Type B pancreatic cell (in vitro differentiated cells): ENCODE results near the gene MDFIC. TPM values are rescaled to one million over a fixed set of nuclear protein-coding genes. Genes with fewer than 3 reads are reported as not detected.

Source experiments
- DNase-seq: peaks from one replicate; pipeline ENCODE4 v3.0.0; 2021; ENCODE audit warnings: mixed read lengths; ENCODE audit not compliant: unreplicated experiment; ENCODE audit errors: extremely low spot score
- H3K27ac Mint-ChIP-seq: 2 replicates; pipeline ENCODE4 v1.8.0; 2021; ENCODE audit warnings: mild to moderate bottlenecking, mixed read lengths
- H3K27me3 Mint-ChIP-seq: 2 replicates; pipeline ENCODE4 v1.8.0; 2021; ENCODE audit warnings: mixed read lengths
- H3K36me3 Mint-ChIP-seq: 2 replicates; pipeline ENCODE4 v1.8.0; 2021; ENCODE audit warnings: mixed read lengths
- H3K4me1 Mint-ChIP-seq: one replicate; pipeline ENCODE4 v1.8.0; 2021; ENCODE audit warnings: mixed read lengths; ENCODE audit not compliant: unreplicated experiment
- H3K4me3 Mint-ChIP-seq: 2 replicates; pipeline ENCODE4 v1.8.0; 2021; ENCODE audit warnings: mild to moderate bottlenecking, mixed read lengths
- H3K9me3 Mint-ChIP-seq: 2 replicates; pipeline ENCODE4 v1.8.0; 2021; ENCODE audit warnings: mixed read lengths
- total RNA-seq: library from RNA; stranded (reverse); gene quantifications from 2 replicates; pipeline ENCODE4 v1.2.1, GENCODE V29; 2021; ENCODE audit warnings: low replicate concordance
- TF ChIP-seq, protein P1 (sequence below): fragments of 200-600 bp; sonication (generic); conservative IDR thresholded peaks from 2 replicates; pipeline ENCODE4 v1.5.0; 2021; ENCODE audit warnings: antibody characterized with exemption, mild to moderate bottlenecking

The MDFIC gene
- total RNA-seq, 1 donor from 2014 or later = 20.2 TPM

DNA sequence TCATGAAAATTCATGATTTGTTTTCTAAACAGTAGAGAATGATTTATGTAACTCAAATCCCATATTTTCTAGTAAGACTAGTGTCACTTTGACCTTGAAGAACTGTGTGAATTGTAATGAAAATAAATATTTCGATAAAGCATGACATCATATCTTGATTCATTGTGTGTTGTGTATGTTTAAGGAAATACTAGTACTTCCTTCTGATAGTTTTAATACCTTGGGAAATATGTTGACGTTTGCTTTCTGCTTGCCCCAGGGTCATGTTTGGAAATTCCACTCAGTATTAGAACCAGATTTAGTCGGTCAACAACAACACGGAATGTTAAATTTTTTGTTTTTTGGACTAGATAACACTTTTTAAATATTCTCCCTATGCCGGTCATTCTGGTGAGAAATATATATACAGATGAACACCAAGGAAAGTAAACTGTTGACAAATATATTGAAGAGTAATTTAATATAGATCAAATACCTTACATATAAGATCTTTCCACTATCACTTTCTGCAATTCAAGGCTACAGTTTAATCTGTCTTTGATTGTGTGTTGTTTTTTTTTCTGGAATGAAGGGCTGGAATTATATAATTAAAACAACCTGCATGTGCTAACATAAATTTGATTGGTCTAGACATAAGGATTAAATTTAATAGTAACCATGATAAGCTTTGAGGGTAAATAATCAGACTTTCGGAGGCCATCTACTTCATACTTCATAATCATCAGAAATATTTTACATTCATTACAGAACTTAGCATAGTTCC lies 126.2 kb downstream of the MDFIC start:
- Mint-ChIP-seq H3K9me3 (no peaks in the 10 kb centered on the region), H3K4me3 (no peak overlapping the region), H3K36me3 (no peaks in the 10 kb centered on the region), H3K27ac (no peak overlapping the region), H3K4me1 (peaks cover 4% of the 10 kb centered on the region), H3K27me3 (no peaks in the 10 kb centered on the region)
- TF ChIP-seq, protein P1, sequence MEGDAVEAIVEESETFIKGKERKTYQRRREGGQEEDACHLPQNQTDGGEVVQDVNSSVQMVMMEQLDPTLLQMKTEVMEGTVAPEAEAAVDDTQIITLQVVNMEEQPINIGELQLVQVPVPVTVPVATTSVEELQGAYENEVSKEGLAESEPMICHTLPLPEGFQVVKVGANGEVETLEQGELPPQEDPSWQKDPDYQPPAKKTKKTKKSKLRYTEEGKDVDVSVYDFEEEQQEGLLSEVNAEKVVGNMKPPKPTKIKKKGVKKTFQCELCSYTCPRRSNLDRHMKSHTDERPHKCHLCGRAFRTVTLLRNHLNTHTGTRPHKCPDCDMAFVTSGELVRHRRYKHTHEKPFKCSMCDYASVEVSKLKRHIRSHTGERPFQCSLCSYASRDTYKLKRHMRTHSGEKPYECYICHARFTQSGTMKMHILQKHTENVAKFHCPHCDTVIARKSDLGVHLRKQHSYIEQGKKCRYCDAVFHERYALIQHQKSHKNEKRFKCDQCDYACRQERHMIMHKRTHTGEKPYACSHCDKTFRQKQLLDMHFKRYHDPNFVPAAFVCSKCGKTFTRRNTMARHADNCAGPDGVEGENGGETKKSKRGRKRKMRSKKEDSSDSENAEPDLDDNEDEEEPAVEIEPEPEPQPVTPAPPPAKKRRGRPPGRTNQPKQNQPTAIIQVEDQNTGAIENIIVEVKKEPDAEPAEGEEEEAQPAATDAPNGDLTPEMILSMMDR = no peak
- DNase-seq = no peak

- H3K27ac Mint-ChIP-seq = no peak overlapping the region
- no peaks in the 10 kb centered on the region for H3K27me3 Mint-ChIP-seq
- no peaks in the 10 kb centered on the region for H3K9me3 Mint-ChIP-seq
- TF ChIP-seq, protein P1 = no peak
- no peak for DNase-seq
- H3K36me3 Mint-ChIP-seq = no peaks in the 10 kb centered on the region
- H3K4me1 Mint-ChIP-seq = no peaks in the 10 kb centered on the region
- no peak overlapping the region for H3K4me3 Mint-ChIP-seq
Observed at GRCh38 chr7:115052706-115053105, 130.8 kb downstream of the MDFIC start.

DNA sequence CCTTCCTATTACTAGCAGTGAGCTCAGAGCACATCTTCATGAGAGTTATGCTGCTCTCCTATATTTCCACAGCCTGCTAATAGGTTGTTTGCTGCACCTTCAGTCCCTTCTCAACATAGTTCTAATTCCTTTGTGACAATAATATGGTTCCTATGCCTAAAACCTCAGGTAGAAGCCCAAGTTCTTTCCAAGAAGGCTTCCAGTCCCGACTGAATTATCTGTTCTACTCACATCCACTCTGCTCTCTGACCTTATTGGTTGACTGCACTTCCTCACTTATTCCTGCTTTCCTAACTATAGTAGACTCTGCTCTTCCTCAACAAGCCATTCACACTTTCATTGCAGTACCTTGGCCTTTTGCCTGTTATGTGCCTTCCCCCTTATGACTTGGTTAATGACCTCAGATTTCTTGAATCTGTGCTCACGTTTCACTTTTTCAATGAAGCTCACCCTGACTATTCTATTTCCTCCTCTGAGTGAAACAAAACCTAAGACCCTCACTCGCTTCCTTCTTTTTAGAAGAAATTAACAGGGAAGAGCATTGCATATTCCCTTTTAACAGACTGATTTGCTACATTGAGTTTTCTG lies 132.7 kb downstream of the MDFIC start:
- H3K27ac Mint-ChIP-seq = no peak overlapping the region
- no peak for DNase-seq
- no peak overlapping the region for H3K4me3 Mint-ChIP-seq
- no peaks in the 10 kb centered on the region for H3K36me3 Mint-ChIP-seq
- no peaks in the 10 kb centered on the region for H3K9me3 Mint-ChIP-seq
- no peaks in the 10 kb centered on the region for H3K27me3 Mint-ChIP-seq
- H3K4me1 Mint-ChIP-seq = no peaks in the 10 kb centered on the region
- TF ChIP-seq, protein P1 = no peak

DNA sequence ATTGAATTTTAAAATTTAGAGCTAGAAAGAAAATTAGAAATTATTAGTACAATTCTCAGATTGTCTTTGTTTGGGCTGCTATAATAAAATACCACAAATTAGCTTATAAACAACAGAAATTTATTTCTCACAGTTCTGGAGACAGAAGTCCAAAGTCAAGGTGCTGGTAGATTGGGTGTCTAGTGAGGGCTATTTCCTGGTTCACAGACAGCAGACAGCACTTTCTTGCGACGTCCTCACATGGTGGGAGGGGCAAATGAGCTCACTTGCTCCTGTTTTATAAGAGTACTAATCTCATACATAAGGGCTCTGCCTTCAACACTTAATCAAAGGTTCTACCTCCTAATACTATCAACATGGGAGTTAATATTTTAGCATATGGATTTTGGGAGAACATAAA lies 134.1 kb downstream of the MDFIC start:
- Mint-ChIP-seq H3K4me3 (no peak overlapping the region), H3K9me3 (no peaks in the 10 kb centered on the region), H3K4me1 (no peaks in the 10 kb centered on the region), H3K36me3 (no peaks in the 10 kb centered on the region), H3K27me3 (no peaks in the 10 kb centered on the region), H3K27ac (no peak overlapping the region)
- no peak for DNase-seq
- TF ChIP-seq, protein P1 = no peak

DNA sequence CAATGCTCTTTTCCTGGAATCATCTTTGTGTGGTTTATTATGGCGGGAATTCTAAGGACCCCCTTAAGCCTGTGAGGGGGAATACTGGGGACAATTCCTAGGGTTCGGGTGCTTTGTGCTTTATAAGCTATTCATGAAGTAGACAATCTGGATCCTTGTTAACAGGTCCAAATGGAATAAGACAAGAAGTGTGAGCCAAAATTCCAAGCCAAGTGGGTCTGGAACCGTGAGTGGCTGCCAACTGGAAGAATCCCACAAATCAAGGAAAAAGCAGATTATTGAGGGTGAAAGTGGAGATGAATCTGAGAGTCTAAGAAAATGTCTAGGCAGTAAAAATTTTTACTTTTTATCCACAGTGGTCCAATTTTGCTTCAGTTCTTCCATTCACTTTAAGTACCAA lies 136.8 kb downstream of the MDFIC start:
- Mint-ChIP-seq H3K4me3 (no peak overlapping the region), H3K9me3 (no peaks in the 10 kb centered on the region), H3K36me3 (no peaks in the 10 kb centered on the region), H3K27ac (no peak overlapping the region), H3K27me3 (no peaks in the 10 kb centered on the region), H3K4me1 (no peaks in the 10 kb centered on the region)
- no peak for DNase-seq
- TF ChIP-seq, protein P1 = no peak
